Mucosa of rectum (tissue), 2 donors: ENCODE results near the gene TOM1L2.

Source experiments
- H3K27ac ChIP-seq, 2 donors: one replicate each; pipeline ENCODE4 v1.7.0; 2013; ENCODE audit warnings: inconsistent platforms in 2 of 2, low read depth in 2 of 2, low read length in 2 of 2
- H3K27me3 ChIP-seq, 2 donors: one replicate each; pipeline ENCODE4 v1.7.0; 2013; ENCODE audit warnings: low read length in 2 of 2; ENCODE audit not compliant: control insufficient read depth in 2 of 2, insufficient read depth in 2 of 2
- H3K36me3 ChIP-seq, 2 donors: one replicate each; pipeline ENCODE4 v1.7.0; 2013; ENCODE audit warnings: low read length in 2 of 2; ENCODE audit not compliant: control insufficient read depth in 2 of 2, insufficient read depth in 2 of 2
- H3K4me1 ChIP-seq, 2 donors: one replicate each; pipeline ENCODE4 v1.7.0; 2013; ENCODE audit warnings: low read length in 2 of 2, mild to moderate bottlenecking in 1 of 2; ENCODE audit not compliant: control insufficient read depth in 2 of 2, insufficient read depth in 2 of 2
- H3K4me3 ChIP-seq, 2 donors: one replicate each; pipeline ENCODE4 v1.7.0; 2013; ENCODE audit warnings: low read length in 2 of 2
- H3K9ac ChIP-seq, 2 donors: one replicate each; pipeline ENCODE4 v1.7.0; 2013; ENCODE audit warnings: low read length in 2 of 2, low read depth in 1 of 2, mild to moderate bottlenecking in 1 of 2
- H3K9me3 ChIP-seq, 2 donors: one replicate each; pipeline ENCODE4 v1.7.0; 2013; ENCODE audit warnings: low read length in 2 of 2; ENCODE audit not compliant: control insufficient read depth in 2 of 2
- donor health status: healthy.
- donor health status: Normal muscosa, but diverticular disease.

Gene TOM1L2

GRCh38 chr17:17987187-17987896 lies 15.1 kb upstream of the TOM1L2 start:
- H3K36me3 ChIP-seq, result no peaks in the 10 kb centered on the region
- H3K9me3 ChIP-seq, result no peaks in the 10 kb centered on the region
- no peaks in the 10 kb centered on the region for H3K4me1 ChIP-seq
- H3K27me3 ChIP-seq, result no peaks in the 10 kb centered on the region
- no peak overlapping the region for H3K4me3 ChIP-seq
- no peak overlapping the region for H3K27ac ChIP-seq
- H3K9ac ChIP-seq, result no peak overlapping the region

DNA sequence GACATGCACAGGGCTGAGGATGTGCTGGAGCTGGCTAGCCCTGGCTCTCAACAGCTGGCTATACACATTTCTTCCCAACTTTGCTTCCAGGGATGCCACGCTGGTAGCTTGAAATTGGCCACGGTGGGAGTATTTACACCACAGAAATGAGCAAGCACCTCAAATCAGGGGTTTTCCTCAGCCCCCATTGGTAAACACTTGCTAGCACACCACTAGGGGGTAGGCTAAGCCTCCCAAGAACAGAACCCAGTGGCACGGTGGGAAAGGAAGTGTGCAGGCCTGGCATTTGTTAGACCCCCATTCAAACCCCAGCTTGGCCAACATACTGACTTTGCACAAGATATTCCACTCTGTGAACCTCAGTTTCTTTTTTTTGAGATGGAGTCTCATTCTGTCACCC lies 13.4 kb upstream of the TOM1L2 start:
- no peaks in the 10 kb centered on the region for H3K4me1 ChIP-seq
- no peak overlapping the region for H3K4me3 ChIP-seq
- H3K9me3 ChIP-seq, result no peaks in the 10 kb centered on the region
- H3K27ac ChIP-seq, result no peak overlapping the region
- no peaks in the 10 kb centered on the region for H3K36me3 ChIP-seq
- no peaks in the 10 kb centered on the region for H3K27me3 ChIP-seq
- no peak overlapping the region for H3K9ac ChIP-seq

- Histone ChIP-seq H3K36me3 (no peaks in the 10 kb centered on the region), H3K4me3 (no peak overlapping the region), H3K27ac (no peak overlapping the region), H3K27me3 (no peaks in the 10 kb centered on the region), H3K9ac (no peak overlapping the region), H3K9me3 (no peaks in the 10 kb centered on the region), H3K4me1 (no peaks in the 10 kb centered on the region)
Observed at GRCh38 chr17:17985153-17985552, 13.0 kb upstream of the TOM1L2 start.

- H3K27me3 ChIP-seq, result no peaks in the 10 kb centered on the region
- no peak overlapping the region for H3K4me3 ChIP-seq
- no peak overlapping the region for H3K27ac ChIP-seq
- no peaks in the 10 kb centered on the region for H3K36me3 ChIP-seq
- no peak overlapping the region for H3K9ac ChIP-seq
- no peaks in the 10 kb centered on the region for H3K4me1 ChIP-seq
- no peaks in the 10 kb centered on the region for H3K9me3 ChIP-seq
Observed at GRCh38 chr17:17983776-17984175, 11.6 kb upstream of the TOM1L2 start.

- H3K4me1 ChIP-seq, result no peaks in the 10 kb centered on the region
- H3K27ac ChIP-seq, result no peak overlapping the region
- no peaks in the 10 kb centered on the region for H3K27me3 ChIP-seq
- no peaks in the 10 kb centered on the region for H3K36me3 ChIP-seq
- H3K9ac ChIP-seq, result no peak overlapping the region
- no peak overlapping the region for H3K4me3 ChIP-seq
- no peaks in the 10 kb centered on the region for H3K9me3 ChIP-seq
Observed at GRCh38 chr17:17983376-17983775, 11.2 kb upstream of the TOM1L2 start.

DNA sequence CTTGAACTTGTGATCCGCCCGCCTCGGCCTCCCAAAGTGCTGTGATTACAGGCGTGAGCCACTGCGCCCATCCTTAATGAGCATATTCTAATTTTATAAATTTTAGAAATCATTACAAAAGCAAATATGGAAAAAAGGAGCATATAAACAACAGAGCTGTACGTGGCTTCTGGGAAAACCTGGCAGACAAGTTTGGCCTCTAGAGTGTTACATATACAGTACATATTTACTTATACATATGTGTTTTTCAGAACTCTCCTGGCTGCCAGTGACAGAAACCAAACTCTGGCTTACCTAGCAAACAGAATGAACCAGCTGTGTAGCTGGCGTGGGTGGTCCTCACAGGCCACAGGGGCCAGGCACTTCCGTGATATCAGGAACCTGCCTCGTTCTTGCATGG lies 10.6 kb upstream of the TOM1L2 start:
- H3K9ac ChIP-seq, result no peak overlapping the region
- no peaks in the 10 kb centered on the region for H3K9me3 ChIP-seq
- no peak overlapping the region for H3K27ac ChIP-seq
- no peaks in the 10 kb centered on the region for H3K4me1 ChIP-seq
- H3K27me3 ChIP-seq, result no peaks in the 10 kb centered on the region
- H3K4me3 ChIP-seq, result no peak overlapping the region
- H3K36me3 ChIP-seq, result no peaks in the 10 kb centered on the region

DNA sequence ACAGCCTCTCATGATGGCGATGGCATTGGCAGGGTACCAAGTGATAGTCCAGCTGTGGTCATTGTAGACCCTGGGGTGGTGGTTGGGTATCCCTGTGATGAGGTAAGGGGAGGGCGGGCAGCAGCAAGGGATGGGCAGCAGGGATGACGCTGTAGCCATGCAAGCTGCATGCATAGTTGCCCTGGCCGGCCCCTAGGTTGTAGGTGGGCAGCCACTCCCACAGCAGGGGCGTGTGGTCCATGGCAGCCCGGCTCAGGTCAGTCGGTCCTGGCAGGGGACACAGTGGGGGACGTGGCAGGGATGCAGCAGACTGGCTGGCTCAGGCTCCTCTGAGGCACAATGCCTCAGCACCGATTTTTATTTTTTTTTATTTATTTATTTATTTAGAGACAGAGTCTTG lies 9.1 kb upstream of the TOM1L2 start:
- H3K9ac ChIP-seq, result no peak overlapping the region
- H3K4me1 ChIP-seq, result no peaks in the 10 kb centered on the region
- no peak overlapping the region for H3K4me3 ChIP-seq
- no peaks in the 10 kb centered on the region for H3K36me3 ChIP-seq
- no peaks in the 10 kb centered on the region for H3K9me3 ChIP-seq
- no peak overlapping the region for H3K27ac ChIP-seq
- no peaks in the 10 kb centered on the region for H3K27me3 ChIP-seq

GRCh38 chr17:17979778-17980177 lies 7.6 kb upstream of the TOM1L2 start:
- Histone ChIP-seq H3K27ac (no peak overlapping the region), H3K27me3 (no peaks in the 10 kb centered on the region), H3K9ac (no peak overlapping the region), H3K4me1 (no peaks in the 10 kb centered on the region), H3K36me3 (no peaks in the 10 kb centered on the region), H3K4me3 (no peak overlapping the region), H3K9me3 (no peaks in the 10 kb centered on the region)

- Histone ChIP-seq H3K36me3 (no peaks in the 10 kb centered on the region), H3K4me1 (no peaks in the 10 kb centered on the region), H3K27ac (no peak overlapping the region), H3K9me3 (no peaks in the 10 kb centered on the region), H3K9ac (no peak overlapping the region), H3K4me3 (no peak overlapping the region), H3K27me3 (no peaks in the 10 kb centered on the region)
Observed at GRCh38 chr17:17978481-17979424, 6.6 kb upstream of the TOM1L2 start.

- Histone ChIP-seq H3K9me3 (no peaks in the 10 kb centered on the region), H3K4me3 (no peak overlapping the region), H3K9ac (no peak overlapping the region), H3K27me3 (no peaks in the 10 kb centered on the region), H3K4me1 (peaks cover 4 to 7% of the 10 kb centered on the region in 2 donors), H3K36me3 (no peaks in the 10 kb centered on the region), H3K27ac (no peak overlapping the region)
Observed at GRCh38 chr17:17976931-17977570, 4.9 kb upstream of the TOM1L2 start.
